H1 (cell line): ENCODE measurements around the gene RELN. TPM values are rescaled to one million over a fixed set of nuclear protein-coding genes. Genes with fewer than 3 reads are reported as not detected.

Source experiments
- CTCF ChIA-PET: fragments of 300-600 bp; sonication (Branson Sonifier 250); formaldehyde crosslinking; loops from one replicate; lab custom pipeline; 2021; ENCODE audit not compliant: partially characterized antibody; lab: Charles Lee
- POLR2A ChIA-PET: fragments of 300-600 bp; sonication (Branson Sonifier 250); formaldehyde crosslinking; loops from one replicate; lab custom pipeline; 2021; ENCODE audit warnings: inconsistent platforms; ENCODE audit not compliant: partially characterized antibody; lab: Charles Lee
- DNase-seq, 2 experiments: peaks; one replicate each; pipeline versions ENCODE4 v3.0.0 to v3.0.0-alpha.2; 2010 to 2022; ENCODE audit warnings: low spot score in 2 of 2, low read depth in 1 of 2, mixed read lengths in 1 of 2
- FAIRE-seq: peaks from 2 replicates; lab custom pipeline; 2011; peaks lifted over from hg19 to GRCh38; lab: Jason Lieb, UNC
- H2AFZ ChIP-seq: 2 replicates; pipeline ENCODE4 v1.8.1; 2012; ENCODE audit warnings: low read length, inconsistent platforms
- H2AK5ac ChIP-seq: 2 replicates; pipeline ENCODE4 v1.6.1; 2013; ENCODE audit warnings: low read depth, low read length
- H2BK120ac ChIP-seq: replicated peaks from 2 replicates; pipeline ENCODE3; 2013; ENCODE audit warnings: low read depth, low read length, inconsistent platforms
- H2BK12ac ChIP-seq: 2 replicates; pipeline ENCODE4 v1.6.1; 2013; ENCODE audit warnings: low read depth, low read length
- H2BK15ac ChIP-seq: 2 replicates; pipeline ENCODE4 v1.6.1; 2013; ENCODE audit warnings: low read length
- H2BK20ac ChIP-seq: 2 replicates; pipeline ENCODE4 v1.6.1; 2013; ENCODE audit warnings: low read length
- H2BK5ac ChIP-seq: 2 replicates; pipeline ENCODE4 v1.6.1; 2013; ENCODE audit warnings: low read depth, low read length
- H3K14ac ChIP-seq: 2 replicates; pipeline ENCODE4 v1.6.1; 2013; ENCODE audit warnings: inconsistent platforms; ENCODE audit not compliant: insufficient read length
- H3K18ac ChIP-seq: 2 replicates; pipeline ENCODE4 v1.6.1; 2013; ENCODE audit warnings: low read length; ENCODE audit errors: extremely low read depth
- H3K23ac ChIP-seq: 2 replicates; pipeline ENCODE4 v1.6.1; 2013; ENCODE audit warnings: inconsistent platforms; ENCODE audit not compliant: insufficient read length
- H3K23me2 ChIP-seq: 2 replicates; pipeline ENCODE4 v1.6.1; 2013; ENCODE audit warnings: low read depth, low read length
- H3K27ac ChIP-seq: 2 replicates; pipeline ENCODE4 v1.6.1; 2011; ENCODE audit warnings: low read depth, low read length, inconsistent platforms
- H3K27me3 ChIP-seq, 4 experiments: replicated peaks in 1 of 4; 1 replicate in 1 of 4; 2 replicates in 3 of 4; pipeline versions ENCODE4 v1.6.1 to v1.8.1; 2011 to 2013; ENCODE audit warnings: low read length in 3 of 4, mild to moderate bottlenecking in 3 of 4, inconsistent platforms in 2 of 4, mixed read lengths in 2 of 4, moderate library complexity in 1 of 4; ENCODE audit not compliant: control insufficient read depth in 3 of 4, insufficient read depth in 3 of 4; ENCODE audit errors: extremely low read depth in 1 of 4
- H3K36me3 ChIP-seq, 4 experiments: 2 replicates each; pipeline versions ENCODE4 v1.6.1 to v1.8.1; 2011 to 2013; ENCODE audit warnings: mild to moderate bottlenecking in 4 of 4, low read length in 3 of 4, moderate library complexity in 2 of 4, control low read depth in 1 of 4, inconsistent platforms in 1 of 4; ENCODE audit not compliant: insufficient read depth in 4 of 4, control insufficient read depth in 2 of 4
- H3K4ac ChIP-seq: replicated peaks from 2 replicates; pipeline ENCODE3; 2013; ENCODE audit warnings: low read length, low read depth, mixed read lengths, inconsistent platforms; ENCODE audit not compliant: insufficient read length
- H3K4me1 ChIP-seq, 4 experiments: replicated peaks in 1 of 4; 1 replicate in 1 of 4; 2 replicates in 3 of 4; pipeline versions ENCODE4 v1.6.1 to v1.8.1; 2011 to 2013; ENCODE audit warnings: low read length in 3 of 4, inconsistent platforms in 2 of 4, mixed read lengths in 1 of 4; ENCODE audit not compliant: insufficient read depth in 4 of 4, control insufficient read depth in 3 of 4
- H3K4me2 ChIP-seq, 2 experiments: 2 replicates each; pipeline versions ENCODE4 v1.6.1 to v1.8.1; 2011 to 2013; ENCODE audit warnings: low read depth in 2 of 2, low read length in 2 of 2, control low read depth in 1 of 2, inconsistent platforms in 1 of 2, mild to moderate bottlenecking in 1 of 2; ENCODE audit not compliant: insufficient read depth in 1 of 2
- H3K4me3 ChIP-seq, 4 experiments: fragments of 200-600, 300-600 bp in 1 of 4; sonication (generic), shearing (Covaris generic), sonication (Bioruptor Twin) in 1 of 4; 2 replicates each; pipeline versions ENCODE4 v1.5.1 to v1.8.1; 2011 to 2016; ENCODE audit warnings: low read length in 4 of 4, low read depth in 3 of 4, control low read depth in 2 of 4, inconsistent platforms in 2 of 4, mild to moderate bottlenecking in 2 of 4, mixed read lengths in 1 of 4, moderate library complexity in 1 of 4; ENCODE audit not compliant: insufficient read depth in 2 of 4; ENCODE audit errors: extremely low read depth in 1 of 4
- H3K56ac ChIP-seq: replicated peaks from 2 replicates; pipeline ENCODE3; 2013; ENCODE audit warnings: low read depth, mild to moderate bottlenecking, mixed read lengths, low read length, inconsistent platforms; ENCODE audit not compliant: insufficient read length
- H3K79me1 ChIP-seq: 2 replicates; pipeline ENCODE4 v1.6.1; 2013; ENCODE audit warnings: low read depth, low read length, control low read depth
- H3K79me2 ChIP-seq, 2 experiments: 2 replicates each; pipeline versions ENCODE4 v1.6.1 to v1.8.1; 2012 to 2013; ENCODE audit warnings: low read length in 2 of 2, mild to moderate bottlenecking in 2 of 2, inconsistent platforms in 1 of 2; ENCODE audit not compliant: insufficient read depth in 2 of 2, control insufficient read depth in 1 of 2
- H3K9ac ChIP-seq, 4 experiments: replicated peaks in 1 of 4; 1 replicate in 1 of 4; 2 replicates in 3 of 4; pipeline versions ENCODE4 v1.6.1 to v1.8.1; 2011 to 2013; ENCODE audit warnings: low read depth in 3 of 4, low read length in 3 of 4, control low read depth in 2 of 4, mild to moderate bottlenecking in 2 of 4, moderate library complexity in 2 of 4, inconsistent platforms in 1 of 4; ENCODE audit errors: extremely low read depth in 1 of 4
- H3K9me3 ChIP-seq, 2 experiments: 2 replicates each; pipeline versions ENCODE4 v1.6.1 to v1.8.1; 2012 to 2013; ENCODE audit warnings: mild to moderate bottlenecking in 2 of 2, moderate library complexity in 2 of 2, control low read depth in 1 of 2, inconsistent platforms in 1 of 2, low read depth in 1 of 2, low read length in 1 of 2, mixed read lengths in 1 of 2; ENCODE audit not compliant: insufficient read depth in 2 of 2
- H4K20me1 ChIP-seq, 2 experiments: replicated peaks in 1 of 2; 2 replicates each; pipeline versions ENCODE3 to v1.8.1; 2011 to 2013; ENCODE audit warnings: inconsistent platforms in 2 of 2, low read length in 2 of 2, mild to moderate bottlenecking in 1 of 2; ENCODE audit not compliant: insufficient read depth in 2 of 2, control insufficient read depth in 1 of 2
- H4K5ac ChIP-seq: 2 replicates; pipeline ENCODE4 v1.6.1; 2013; ENCODE audit warnings: low read length, low read depth, mixed read lengths, inconsistent platforms; ENCODE audit not compliant: insufficient read length
- H4K8ac ChIP-seq: 2 replicates; pipeline ENCODE4 v1.8.0; 2013; ENCODE audit warnings: mild to moderate bottlenecking, moderate library complexity, low read length, inconsistent platforms; ENCODE audit not compliant: insufficient read depth; ENCODE audit errors: extremely low read depth
- H4K91ac ChIP-seq: replicated peaks from 2 replicates; pipeline ENCODE3; 2013; ENCODE audit warnings: low read length, mixed read lengths, inconsistent platforms; ENCODE audit not compliant: insufficient read length
- CBX8 ChIP-seq: fragments of 300-800, 300-1000 bp; sonication (generic); IDR thresholded peaks from 2 replicates; pipeline ENCODE4 v1.7.1; 2016; ENCODE audit warnings: low read depth, low read length, borderline replicate concordance
- GABPA ChIP-seq: IDR thresholded peaks from 2 replicates; pipeline ENCODE4 v1.6.1; 2011; ENCODE audit warnings: mild to moderate bottlenecking, low read length, moderate library complexity, borderline replicate concordance; ENCODE audit not compliant: insufficient read depth
- KDM5A ChIP-seq: fragments of 200-600 bp; IDR thresholded peaks from 2 replicates; pipeline ENCODE4 v1.7.1; 2012; ENCODE audit warnings: mild to moderate bottlenecking, low read length, inconsistent platforms, mixed read lengths
- RBBP5 ChIP-seq: IDR thresholded peaks from 2 replicates; pipeline ENCODE4 v1.7.1; 2012; ENCODE audit warnings: low read depth, mild to moderate bottlenecking, inconsistent platforms, low read length, moderate library complexity, borderline replicate concordance
- WGBS, 2 experiments: shearing (Covaris generic) in 1 of 2; methylation state at CpG; one replicate each; pipeline versions ENCODE4 v1.1.6 to v1.1.7; 2013 to 2015; ENCODE audit warnings: low lambda C conversion rate in 2 of 2, mixed read lengths in 2 of 2, inconsistent platforms in 1 of 2, low coverage in 1 of 2, missing lambda C conversion rate in 1 of 2; ENCODE audit not compliant: insufficient replicate concordance in 2 of 2, insufficient coverage in 1 of 2, insufficient read length in 1 of 2; ENCODE audit errors: extremely low coverage in 1 of 2, missing lambda C conversion rate in 1 of 2; 5-methylcytosine and 5-hydroxymethylcytosine counted together
- polyA plus RNA-seq, 7 experiments: library from polyadenylated mRNA; depleted of rRNA in 3 of 7; stranded (reverse) in 5 of 7; unstranded in 2 of 7; fragments of >200 nt in 5 of 7; fragments of 200-250 nt in 2 of 7; gene quantifications; 1 replicate in 5 of 7; 2 replicates in 1 of 7; 4 replicates in 1 of 7; pipeline versions ENCODE4 v1.2.1 to v1.2.3, GENCODE V29; 2011 to 2013; ENCODE audit warnings: missing spikeins in 2 of 7, mixed read lengths in 2 of 7
- total RNA-seq: library from RNA; stranded (reverse); fragmentation: NEBNext Ultra II Directional; extraction: Animal tissue kit (Norgen Biotek cat#: 25700); gene quantifications from 2 replicates; pipeline ENCODE4 v1.2.1, GENCODE V29; 2021

Gene RELN
- total and polyA plus RNA-seq, 2 of the 8 experiments (the other 6 are each of a cell fraction or from before 2014, with no cell fraction given) = 0.03 to 0.07 TPM

DNA sequence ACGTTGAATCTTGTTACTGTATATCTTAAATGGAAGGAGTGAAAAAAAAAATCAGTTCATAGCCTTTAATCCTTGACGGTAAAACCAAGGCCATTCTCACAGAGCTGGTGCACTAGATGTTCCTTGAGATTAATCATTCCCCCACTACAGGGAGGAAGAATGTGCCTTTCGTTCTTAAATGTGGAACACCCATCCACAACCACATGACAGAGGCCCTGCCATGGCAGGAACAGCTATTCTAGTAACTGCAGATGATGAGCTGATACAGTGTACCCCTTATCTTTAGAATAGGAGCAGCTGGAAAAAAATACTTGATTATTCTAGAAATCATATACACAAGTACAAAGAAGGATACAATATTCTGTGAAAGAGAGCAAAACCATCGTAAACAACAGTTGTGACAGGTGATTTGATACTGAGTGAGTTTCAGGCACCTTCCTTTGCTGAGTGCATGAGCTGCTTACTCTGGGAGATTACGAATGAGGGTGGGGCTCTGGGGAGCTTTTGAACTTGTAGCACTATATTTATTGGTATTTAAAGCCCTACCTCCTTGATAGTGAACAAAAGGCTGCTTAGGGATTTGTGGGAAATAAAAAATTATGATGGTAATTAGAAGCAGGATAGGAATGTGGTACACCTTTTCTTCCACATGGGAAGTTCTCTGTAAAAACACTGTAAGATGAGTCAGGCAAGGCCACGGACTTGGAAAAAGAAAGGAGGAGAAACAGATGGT is 299.1 kb downstream of the RELN start:
- H3K9ac ChIP-seq = no peak overlapping the region
- no peak overlapping the region for H3K27ac ChIP-seq
- no peak overlapping the region for H4K5ac ChIP-seq
- FAIRE-seq (no peak), DNase-seq (no peak)
- no peaks in the 10 kb centered on the region for H3K9me3 ChIP-seq
- no peak overlapping the region for H4K8ac ChIP-seq
- no peak overlapping the region for H2BK12ac ChIP-seq
- H4K20me1 ChIP-seq = no peaks in the 10 kb centered on the region
- no peak overlapping the region for H3K14ac ChIP-seq
- H3K18ac ChIP-seq = no peak overlapping the region
- ChIA-PET CTCF (interaction anchor here (0.6 to 1.8 kb wide), 3 partner anchors 11 to 180 kb away, joined by 3 to 6 read pairs (median 4); no protein-coding TSS in a partner anchor), POLR2A (no interaction called here)
- no peak overlapping the region for H3K4ac ChIP-seq
- H3K36me3 ChIP-seq = no peaks in the 10 kb centered on the region
- H2BK120ac ChIP-seq = no peak overlapping the region
- H2BK20ac ChIP-seq = no peak overlapping the region
- H3K56ac ChIP-seq = no peak overlapping the region
- H3K27me3 ChIP-seq = no peaks in the 10 kb centered on the region
- 93% methylated on average over 6 of the region's 6 CpGs; no CpG with 5 or more reads in 1 of the 2 experiments for WGBS, 2 experiments
- H2AFZ ChIP-seq = no peak overlapping the region
- H3K4me1 ChIP-seq = no peaks in the 10 kb centered on the region
- no peak overlapping the region for H3K4me2 ChIP-seq
- H2BK5ac ChIP-seq = no peak overlapping the region
- no peaks in the 10 kb centered on the region for H3K79me1 ChIP-seq
- H4K91ac ChIP-seq = no peak overlapping the region
- H3K79me2 ChIP-seq = no peaks in the 10 kb centered on the region
- H3K23ac ChIP-seq = no peak overlapping the region
- no peaks in the 10 kb centered on the region for H3K23me2 ChIP-seq
- TF ChIP-seq KDM5A (no peak), GABPA (no peak), CBX8 (no peak), RBBP5 (no peak)
- no peak overlapping the region for H3K4me3 ChIP-seq
- H2BK15ac ChIP-seq = no peak overlapping the region
- no peak overlapping the region for H2AK5ac ChIP-seq
